Omental fat pad (tissue), 4 donors: ENCODE results near the gene STX7. TPM values are rescaled to one million over a fixed set of nuclear protein-coding genes. Genes with fewer than 3 reads are reported as not detected.
"Not testable (repeated sequence)": the region's sequence is repeated elsewhere in the genome, so short reads cannot be mapped to it uniquely, and the experiment has no call there.

Experiments
- ATAC-seq: fragments of 150-250 bp; one replicate; pipeline ENCODE4 v1.9.1; 2016; ENCODE audit warnings: mild to moderate bottlenecking, moderate library complexity; ENCODE audit not compliant: low FRiP score
- DNase-seq: peaks from one replicate; pipeline ENCODE4 v3.0.0-alpha.2; 2019; ENCODE audit warnings: low spot score
- total RNA-seq, 4 donors: library from RNA; depleted of rRNA; stranded (reverse); fragments of >200 nt; gene quantifications; one replicate each; pipeline ENCODE4 v1.1.0, GENCODE V29; 2016
- TF ChIP-seq, protein P1 (sequence below), 3 donors: fragments of 450-650 bp; IDR thresholded peaks; one replicate each; pipeline ENCODE4 v1.5.1; 2016 to 2017; ENCODE audit warnings: antibody characterized with exemption in 3 of 3, mild to moderate bottlenecking in 3 of 3, moderate library complexity in 2 of 3

The STX7 gene, protein sequence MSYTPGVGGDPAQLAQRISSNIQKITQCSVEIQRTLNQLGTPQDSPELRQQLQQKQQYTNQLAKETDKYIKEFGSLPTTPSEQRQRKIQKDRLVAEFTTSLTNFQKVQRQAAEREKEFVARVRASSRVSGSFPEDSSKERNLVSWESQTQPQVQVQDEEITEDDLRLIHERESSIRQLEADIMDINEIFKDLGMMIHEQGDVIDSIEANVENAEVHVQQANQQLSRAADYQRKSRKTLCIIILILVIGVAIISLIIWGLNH
- total RNA-seq, result 10 to 100 TPM; 36.1 to 78.3 (median 48.2) TPM

DNA sequence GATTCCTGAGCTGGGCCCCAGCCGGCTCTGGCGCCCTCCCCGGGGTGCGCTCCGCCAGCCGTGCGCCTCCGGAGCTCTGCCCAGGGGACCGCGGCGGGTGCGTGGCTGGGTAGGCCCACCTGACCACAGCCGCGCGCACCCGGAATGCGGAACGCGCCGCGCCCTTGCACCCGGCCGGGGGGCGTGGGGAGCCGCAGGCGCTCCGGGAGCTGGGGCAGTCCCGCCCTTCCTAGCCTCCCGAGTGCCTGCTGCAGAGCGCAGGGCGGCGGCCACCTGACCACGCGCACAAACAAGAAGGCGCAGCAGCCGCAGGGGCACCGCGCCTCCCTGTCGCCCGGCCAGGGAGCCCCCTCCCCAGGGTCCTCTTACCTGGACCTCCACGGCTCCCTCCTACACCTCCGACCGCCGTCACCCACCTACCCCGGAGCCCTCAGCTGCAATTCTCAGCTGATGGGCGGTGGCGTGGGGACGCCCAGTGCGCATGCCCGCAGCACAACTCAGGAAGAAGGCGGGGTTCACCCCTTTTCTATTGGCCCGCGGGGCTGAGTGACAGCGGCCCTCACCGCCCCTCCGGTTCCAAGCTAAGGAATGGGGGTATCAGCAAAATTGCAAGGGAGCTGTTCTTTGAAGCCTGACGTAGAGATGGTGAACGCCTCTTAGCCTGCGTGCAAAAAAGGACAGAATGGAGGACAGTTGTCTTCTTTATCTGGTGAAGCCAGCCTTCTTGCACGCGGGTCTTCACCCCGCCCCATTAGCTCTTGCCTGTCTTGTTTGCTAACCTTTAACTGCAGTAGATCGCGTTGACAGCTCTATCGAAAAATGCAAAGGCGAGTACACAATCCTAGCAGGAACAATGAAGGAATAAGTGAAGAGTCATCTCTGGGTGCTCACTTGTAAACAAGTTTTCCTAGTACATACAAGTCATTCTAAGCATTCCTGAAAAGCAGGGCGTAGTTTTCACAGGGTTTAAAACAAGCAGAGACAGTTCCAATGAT, at the start of gene STX7:
STX7 (minus strand) TSS at position 479 of the 995 bp plus-strand sequence. CDS start 9,586 bp downstream, outside the sequence.
- DNase-seq (peak; percentile 77), ATAC-seq (peak; percentile 97)
- TF ChIP-seq, protein P1, sequence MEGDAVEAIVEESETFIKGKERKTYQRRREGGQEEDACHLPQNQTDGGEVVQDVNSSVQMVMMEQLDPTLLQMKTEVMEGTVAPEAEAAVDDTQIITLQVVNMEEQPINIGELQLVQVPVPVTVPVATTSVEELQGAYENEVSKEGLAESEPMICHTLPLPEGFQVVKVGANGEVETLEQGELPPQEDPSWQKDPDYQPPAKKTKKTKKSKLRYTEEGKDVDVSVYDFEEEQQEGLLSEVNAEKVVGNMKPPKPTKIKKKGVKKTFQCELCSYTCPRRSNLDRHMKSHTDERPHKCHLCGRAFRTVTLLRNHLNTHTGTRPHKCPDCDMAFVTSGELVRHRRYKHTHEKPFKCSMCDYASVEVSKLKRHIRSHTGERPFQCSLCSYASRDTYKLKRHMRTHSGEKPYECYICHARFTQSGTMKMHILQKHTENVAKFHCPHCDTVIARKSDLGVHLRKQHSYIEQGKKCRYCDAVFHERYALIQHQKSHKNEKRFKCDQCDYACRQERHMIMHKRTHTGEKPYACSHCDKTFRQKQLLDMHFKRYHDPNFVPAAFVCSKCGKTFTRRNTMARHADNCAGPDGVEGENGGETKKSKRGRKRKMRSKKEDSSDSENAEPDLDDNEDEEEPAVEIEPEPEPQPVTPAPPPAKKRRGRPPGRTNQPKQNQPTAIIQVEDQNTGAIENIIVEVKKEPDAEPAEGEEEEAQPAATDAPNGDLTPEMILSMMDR (IDR thresholded peaks at IDR 0.05), result no peak

DNA sequence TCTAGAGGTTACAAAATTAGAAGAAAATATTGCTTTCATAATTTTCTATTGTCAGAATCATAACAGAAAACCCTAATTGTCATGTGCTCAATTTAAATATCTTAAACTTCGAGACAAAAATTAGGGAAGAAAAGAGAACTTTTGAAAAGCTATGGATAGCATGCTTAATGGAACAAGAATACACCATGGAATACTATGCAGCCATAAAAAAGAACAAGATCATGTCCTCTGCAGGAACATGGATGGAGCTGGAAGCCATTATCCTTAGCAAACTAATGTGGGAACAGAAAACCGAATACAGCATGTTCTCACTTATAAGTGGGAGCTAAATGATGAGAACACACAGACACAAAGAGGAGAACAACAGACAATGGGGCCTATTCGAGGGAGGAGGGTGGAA, 47.2 kb upstream of the STX7 start:
- DNase-seq, ATAC-seq: not testable (repeated sequence)

DNA sequence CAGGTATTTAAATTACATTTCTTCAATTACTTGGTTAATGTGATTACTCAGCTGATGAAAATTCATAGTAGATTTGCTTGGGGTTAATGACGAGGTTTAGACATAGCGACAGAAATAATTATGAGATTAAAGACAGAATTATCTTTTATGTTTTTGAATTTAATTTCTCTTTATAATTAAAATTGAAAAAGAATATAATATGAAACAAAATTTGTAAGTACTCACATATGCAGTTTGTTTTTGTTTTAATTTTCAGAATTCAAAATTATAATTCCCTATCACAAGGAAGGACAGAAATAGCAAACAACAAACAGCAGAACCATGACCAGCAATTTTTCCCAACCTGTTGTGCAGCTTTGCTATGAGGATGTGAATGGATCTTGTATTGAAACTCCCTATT, 39.5 kb upstream of the STX7 start, which contains the start of gene TAAR8:
TAAR8 (plus strand) TSS at position 301 of the 400 bp plus-strand sequence; CDS start at position 322, 21 bp downstream.
- TF ChIP-seq, protein P1 (IDR thresholded peaks at IDR 0.05), result no peak
- DNase-seq (no peak), ATAC-seq (no peak)

DNA sequence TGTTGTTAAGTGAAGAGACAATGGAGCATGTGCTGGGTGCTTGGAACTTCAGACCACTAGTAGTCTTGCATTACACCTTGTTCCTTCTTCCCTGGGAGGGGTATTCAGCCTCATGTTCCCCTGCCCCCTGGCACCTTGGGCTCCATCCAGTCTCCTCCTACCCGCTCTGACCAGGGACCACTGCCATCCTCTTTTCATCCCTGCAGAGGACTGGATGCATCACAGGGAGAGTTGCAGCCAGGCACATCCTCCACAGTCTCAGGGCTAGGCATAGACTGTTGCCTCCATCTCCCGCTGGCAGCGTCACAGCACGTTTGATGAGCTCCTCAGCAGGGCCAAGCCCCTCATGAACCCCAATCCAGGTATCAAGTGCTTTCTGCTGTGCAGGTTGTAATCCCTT, 38.3 kb upstream of the STX7 start:
- ATAC-seq (no peak), DNase-seq (no peak)
- TF ChIP-seq, protein P1 (IDR thresholded peaks at IDR 0.05), result no peak

DNA sequence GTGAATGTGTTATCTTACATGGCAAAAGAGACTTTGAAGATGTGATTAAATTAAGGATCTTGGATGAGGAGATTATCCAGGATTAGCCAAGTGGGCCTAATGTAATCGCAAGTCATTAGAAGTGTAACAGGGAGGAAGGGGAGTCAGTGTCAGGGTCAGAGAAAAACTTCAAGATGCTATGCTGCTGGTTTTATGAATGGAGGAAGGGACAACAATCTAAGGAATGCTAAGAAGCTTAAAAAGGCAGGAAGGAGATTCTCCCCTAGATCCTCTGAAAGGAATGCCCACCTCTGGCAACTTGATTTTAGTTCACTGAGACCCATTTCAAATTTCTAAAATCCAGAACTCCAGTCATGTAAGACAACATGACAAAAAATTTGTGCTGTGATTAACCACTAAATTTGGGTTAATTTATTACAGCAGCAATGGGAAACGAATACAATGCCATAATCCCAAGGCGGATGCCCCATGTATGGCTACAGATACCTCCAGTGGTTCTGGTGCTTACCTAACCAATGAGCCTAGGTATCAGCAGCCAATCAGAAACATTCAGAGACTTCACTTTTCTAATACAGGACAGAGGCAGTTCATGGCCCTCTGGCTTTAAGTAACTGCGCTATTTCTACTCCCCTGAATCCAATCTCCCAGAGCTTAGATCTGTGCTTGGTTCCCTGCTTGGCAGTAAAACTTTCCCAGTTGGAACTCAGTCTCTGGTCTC, 36.0 kb upstream of the STX7 start:
- DNase-seq (no peak), ATAC-seq (no peak)
- TF ChIP-seq, protein P1 (IDR thresholded peaks at IDR 0.05), result no peak

DNA sequence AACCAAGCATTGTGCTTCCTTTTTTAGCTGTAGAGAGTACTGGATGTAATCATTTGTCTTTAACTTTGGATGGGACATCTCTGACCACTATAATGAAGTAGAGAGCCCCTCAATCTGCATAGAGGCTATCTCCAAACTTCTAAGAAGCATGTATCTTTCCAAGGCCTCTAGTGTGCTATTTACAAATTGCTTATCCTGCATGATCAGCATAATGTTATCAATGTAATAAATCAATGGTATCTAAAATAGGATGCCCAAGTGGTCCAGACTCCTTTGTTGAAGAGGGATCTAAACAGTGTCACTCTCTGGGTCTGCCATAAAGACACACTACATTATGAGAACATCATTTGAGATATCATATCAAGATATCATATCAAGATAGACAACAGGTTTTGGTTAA, 31.9 kb upstream of the STX7 start:
- DNase-seq (no peak), ATAC-seq (no peak)
- TF ChIP-seq, protein P1 (IDR thresholded peaks at IDR 0.05), result no peak

DNA sequence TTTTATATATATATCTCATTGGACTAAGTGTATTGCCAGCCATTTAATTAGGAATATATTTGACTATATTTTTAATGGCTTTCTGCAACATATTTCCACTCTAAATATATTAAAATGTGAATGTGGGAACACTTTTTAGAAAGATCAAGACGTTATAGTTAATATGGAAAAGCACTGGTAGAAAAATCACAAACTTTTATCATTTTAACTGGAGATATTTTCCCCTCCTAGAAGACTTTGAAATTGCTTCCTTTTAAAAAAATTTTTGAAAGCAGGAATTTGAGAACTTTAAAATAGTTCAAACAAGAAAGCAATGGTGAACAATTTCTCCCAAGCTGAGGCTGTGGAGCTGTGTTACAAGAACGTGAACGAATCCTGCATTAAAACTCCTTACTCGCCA, 25.1 kb upstream of the STX7 start, which contains the start of gene TAAR9:
TAAR9 (plus strand) TSS at position 301 of the 400 bp plus-strand sequence; CDS start at position 314, 13 bp downstream.
- no peak for DNase-seq
- no peak for ATAC-seq
- TF ChIP-seq, protein P1 (IDR thresholded peaks at IDR 0.05), result no peak
